Endothelial cell of umbilical vein (primary cell): ENCODE data around the gene PTPDC1.

Source experiments
- EZH2 ChIP-seq: IDR thresholded peaks from 2 replicates; pipeline ENCODE4 v1.6.1; 2012; ENCODE audit warnings: borderline replicate concordance, low read depth, mild to moderate bottlenecking, moderate library complexity, low read length, inconsistent platforms; ENCODE audit not compliant: severe bottlenecking
- FOS ChIP-seq: IDR thresholded peaks from 2 replicates; pipeline ENCODE4 v1.6.1; 2011; ENCODE audit warnings: mild to moderate bottlenecking, low read length, moderate library complexity, borderline replicate concordance; ENCODE audit not compliant: insufficient read depth
- GATA2 ChIP-seq: IDR thresholded peaks from 2 replicates; pipeline ENCODE4 v1.7.0; 2011; ENCODE audit warnings: low read depth, mild to moderate bottlenecking, moderate library complexity, mixed read lengths, low read length; ENCODE audit not compliant: insufficient read length, insufficient read depth
- JUN ChIP-seq: IDR thresholded peaks from 2 replicates; pipeline ENCODE4 v1.6.1; 2011; ENCODE audit warnings: borderline replicate concordance, low read depth; ENCODE audit not compliant: insufficient read length, insufficient read depth
- MYC ChIP-seq: IDR thresholded peaks from one replicate; pipeline ENCODE4 v1.6.1; 2011; ENCODE audit warnings: mild to moderate bottlenecking, low read depth, low read length
- POLR2A ChIP-seq: IDR thresholded peaks from 2 replicates; pipeline ENCODE4 v1.6.1; 2012; ENCODE audit warnings: low read depth, mild to moderate bottlenecking, control low read depth, low read length
- POLR2AphosphoS5 ChIP-seq: IDR thresholded peaks from 2 replicates; pipeline ENCODE4 v1.6.1; 2012; ENCODE audit warnings: low read depth, mild to moderate bottlenecking, control low read depth, low read length, moderate library complexity; ENCODE audit not compliant: insufficient read depth
- TF ChIP-seq, protein P1 (sequence below), 2 donors: IDR thresholded peaks; 1 replicate in 1 of 2; 2 replicates in 1 of 2; pipeline ENCODE4 v1.5.1; 2011; ENCODE audit warnings: low read length in 2 of 2, mild to moderate bottlenecking in 2 of 2, moderate library complexity in 2 of 2, control low read depth in 1 of 2, inconsistent platforms in 1 of 2, low read depth in 1 of 2; ENCODE audit not compliant: insufficient read depth in 1 of 2; ENCODE audit errors: extremely low read depth in 1 of 2
- TF ChIP-seq, protein P2 (sequence below): IDR thresholded peaks from 2 replicates; pipeline ENCODE4 v1.6.1; 2011; ENCODE audit not compliant: insufficient read depth, insufficient read length

DNA sequence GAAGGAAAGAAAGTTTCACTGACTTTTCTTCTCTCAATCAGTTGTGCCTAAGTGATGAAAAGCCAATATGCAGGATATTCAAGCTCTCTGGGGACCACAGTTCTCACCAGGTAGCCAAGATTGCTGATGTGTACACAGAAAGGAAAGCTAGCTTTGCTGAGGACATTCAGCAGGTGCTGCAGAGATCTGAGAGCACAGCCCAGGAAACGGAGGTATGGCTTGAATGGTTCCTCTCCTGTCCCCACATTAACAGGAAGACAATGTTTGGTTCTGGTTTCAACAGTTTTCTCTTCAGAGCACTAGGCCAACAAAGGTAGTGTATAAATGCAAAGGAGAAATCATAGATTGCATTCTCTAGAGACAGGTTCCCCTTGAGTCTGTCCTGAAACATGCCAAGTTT, 69.6 kb downstream of the PTPDC1 start:
- TF ChIP-seq, protein P1, sequence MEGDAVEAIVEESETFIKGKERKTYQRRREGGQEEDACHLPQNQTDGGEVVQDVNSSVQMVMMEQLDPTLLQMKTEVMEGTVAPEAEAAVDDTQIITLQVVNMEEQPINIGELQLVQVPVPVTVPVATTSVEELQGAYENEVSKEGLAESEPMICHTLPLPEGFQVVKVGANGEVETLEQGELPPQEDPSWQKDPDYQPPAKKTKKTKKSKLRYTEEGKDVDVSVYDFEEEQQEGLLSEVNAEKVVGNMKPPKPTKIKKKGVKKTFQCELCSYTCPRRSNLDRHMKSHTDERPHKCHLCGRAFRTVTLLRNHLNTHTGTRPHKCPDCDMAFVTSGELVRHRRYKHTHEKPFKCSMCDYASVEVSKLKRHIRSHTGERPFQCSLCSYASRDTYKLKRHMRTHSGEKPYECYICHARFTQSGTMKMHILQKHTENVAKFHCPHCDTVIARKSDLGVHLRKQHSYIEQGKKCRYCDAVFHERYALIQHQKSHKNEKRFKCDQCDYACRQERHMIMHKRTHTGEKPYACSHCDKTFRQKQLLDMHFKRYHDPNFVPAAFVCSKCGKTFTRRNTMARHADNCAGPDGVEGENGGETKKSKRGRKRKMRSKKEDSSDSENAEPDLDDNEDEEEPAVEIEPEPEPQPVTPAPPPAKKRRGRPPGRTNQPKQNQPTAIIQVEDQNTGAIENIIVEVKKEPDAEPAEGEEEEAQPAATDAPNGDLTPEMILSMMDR (IDR thresholded peaks at IDR 0.05; ENCODE audit: extremely low read depth in 1 of 2, insufficient read depth in 1 of 2, low read depth in 1 of 2, low read length in 2 of 2): no peak
- no peak for TF ChIP-seq JUN
- TF ChIP-seq, protein P2, sequence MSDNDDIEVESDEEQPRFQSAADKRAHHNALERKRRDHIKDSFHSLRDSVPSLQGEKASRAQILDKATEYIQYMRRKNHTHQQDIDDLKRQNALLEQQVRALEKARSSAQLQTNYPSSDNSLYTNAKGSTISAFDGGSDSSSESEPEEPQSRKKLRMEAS: no peak
- no peak for TF ChIP-seq EZH2
- TF ChIP-seq POLR2A: no peak
- no peak for TF ChIP-seq POLR2AphosphoS5
- no peak for TF ChIP-seq MYC
- no peak for TF ChIP-seq GATA2
- TF ChIP-seq FOS: no peak
